Measurements from ENCODE around the gene ANO3.
"Not testable (repeated sequence)": the region's sequence is repeated elsewhere in the genome, so short reads cannot be mapped to it uniquely, and the experiment has no call there.

The ANO3 gene

GRCh38 chr11:26593691-26594090 lies 261.8 kb downstream of the ANO3 start:
- H3K4me3 ChIP-seq (replicated peaks; ENCODE audit: low read depth, low read length): no peak overlapping the region
- DNase-seq (ENCODE audit: low read depth): no peak
- TF ChIP-seq CTCF (IDR thresholded peaks at IDR 0.05; ENCODE audit: low read length, missing control alignments): no peak

- H3K4me3 ChIP-seq (replicated peaks; ENCODE audit: low read depth, low read length); DNase-seq (ENCODE audit: low read depth): not testable (repeated sequence)
These were observed 263.4 kb downstream of the ANO3 start for GRCh38 chr11:26595207-26595865.

GRCh38 chr11:26597049-26597689 lies 265.2 kb downstream of the ANO3 start:
- DNase-seq (ENCODE audit: low read depth); H3K4me3 ChIP-seq (replicated peaks; ENCODE audit: low read depth, low read length): not testable (repeated sequence)

DNA sequence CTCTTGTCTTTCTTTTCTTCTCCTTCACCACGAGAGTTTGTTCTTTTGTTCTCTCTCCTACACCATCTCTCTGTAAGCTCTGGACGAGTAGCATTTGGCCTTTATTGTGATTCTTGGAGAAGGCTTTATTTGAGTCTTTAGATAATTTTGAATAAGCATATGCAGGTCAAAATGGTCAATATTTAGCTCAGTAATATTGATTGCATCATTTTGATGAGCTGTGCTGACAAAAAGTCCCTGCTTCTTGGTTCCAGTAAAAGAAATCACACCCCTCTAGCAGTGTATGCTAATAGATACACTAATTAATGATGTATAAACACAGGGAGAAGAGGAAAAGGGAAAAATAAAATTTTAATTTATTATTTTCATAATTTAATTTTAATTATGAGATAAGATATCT lies 266.0 kb downstream of the ANO3 start:
- DNase-seq (ENCODE audit: low read depth): no peak
- no peak for TF ChIP-seq CTCF (IDR thresholded peaks at IDR 0.05; ENCODE audit: low read length, missing control alignments)
- H3K4me3 ChIP-seq (replicated peaks; ENCODE audit: low read depth, low read length): no peak overlapping the region

DNA sequence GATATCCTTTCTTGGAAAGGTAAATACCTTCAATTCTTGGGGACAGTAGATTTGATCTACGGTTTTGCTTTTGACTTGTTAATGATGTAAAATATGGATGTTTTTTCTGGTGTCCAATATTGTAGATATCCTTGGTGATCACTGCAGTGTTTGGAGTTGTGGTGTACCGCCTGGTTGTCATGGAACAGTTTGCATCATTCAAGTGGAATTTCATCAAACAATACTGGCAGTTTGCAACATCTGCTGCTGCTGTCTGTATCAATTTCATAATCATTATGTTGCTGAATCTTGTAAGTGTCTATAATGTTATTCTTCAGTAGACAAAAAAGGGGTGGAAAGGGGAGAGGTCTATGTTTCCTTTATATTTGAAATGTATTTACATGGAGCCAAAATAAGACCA lies 267.5 kb downstream of the ANO3 start:
- no peak for TF ChIP-seq CTCF (IDR thresholded peaks at IDR 0.05; ENCODE audit: low read length, missing control alignments)
- DNase-seq (ENCODE audit: low read depth): peak; percentile 85

GRCh38 chr11:26599876-26600434 lies 268.0 kb downstream of the ANO3 start:
- DNase-seq (ENCODE audit: low read depth): no peak
- TF ChIP-seq CTCF (IDR thresholded peaks at IDR 0.05; ENCODE audit: low read length, missing control alignments): no peak

More for the DNA sequence above, 267.5 kb downstream of the ANO3 start:
- H3K4me3 ChIP-seq (replicated peaks; ENCODE audit: low read depth, low read length): no peak overlapping the region

DNA sequence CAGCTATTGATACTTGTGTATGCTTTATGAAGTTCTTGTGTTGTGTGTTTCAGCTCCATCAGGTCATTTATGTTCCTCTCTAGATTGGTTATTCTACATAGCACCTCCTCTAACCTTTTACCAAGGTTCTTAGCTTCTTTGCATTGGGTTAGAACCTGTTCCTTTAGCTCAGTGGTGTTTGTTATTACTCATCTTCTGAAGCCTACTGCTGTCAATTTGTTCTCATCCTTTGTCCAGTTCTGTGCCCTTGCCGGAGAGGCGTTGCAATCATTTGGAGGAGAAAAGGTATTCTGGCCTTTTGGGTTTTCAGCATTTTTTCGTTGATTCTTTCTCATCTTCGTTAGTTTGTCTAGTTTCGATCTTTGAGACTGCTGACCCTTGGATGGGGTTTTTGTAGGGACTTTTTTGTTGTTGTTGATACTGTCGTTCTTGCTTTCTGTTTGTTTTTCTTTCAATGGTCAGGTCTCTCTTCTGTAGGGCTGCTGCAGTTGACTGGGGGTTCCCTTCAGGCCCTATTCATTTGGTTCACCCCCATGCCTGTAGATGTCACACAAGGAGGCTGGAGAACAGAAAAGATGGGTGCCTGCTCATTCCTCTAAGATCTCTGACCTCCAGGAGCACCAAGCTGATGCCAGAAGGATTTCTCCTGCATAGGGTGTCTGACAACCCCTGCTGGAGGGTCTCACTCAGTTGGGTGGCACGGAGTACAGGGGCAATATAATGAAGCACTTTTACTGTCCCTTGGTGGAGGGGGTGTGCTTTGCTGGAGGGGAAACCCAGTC lies 276.0 kb downstream of the ANO3 start:
- DNase-seq (ENCODE audit: low read depth): no peak
- no peak for TF ChIP-seq CTCF (IDR thresholded peaks at IDR 0.05; ENCODE audit: low read length, missing control alignments)
- H3K4me3 ChIP-seq (replicated peaks; ENCODE audit: low read depth, low read length): no peak overlapping the region

More at GRCh38 chr11:26599876-26600434, 268.0 kb downstream of the ANO3 start:
- H3K4me3 ChIP-seq (replicated peaks; ENCODE audit: low read depth, low read length): no peak overlapping the region
